K562 (cell line): ENCODE data around the gene MPV17L2. TPM values are rescaled to one million over a fixed set of nuclear protein-coding genes. Genes with fewer than 3 reads are reported as not detected.

Experiments used
- ARHGAP35 ChIP-seq: fragments of 450-650 bp; IDR thresholded peaks from 2 replicates; pipeline ENCODE4 v1.6.1; 2018; ENCODE audit not compliant: partially characterized antibody
- BDP1 ChIP-seq: IDR thresholded peaks from 3 replicates; pipeline ENCODE4 v1.6.1; 2011; ENCODE audit not compliant: insufficient read length, insufficient read depth
- BRCA1 ChIP-seq, 2 experiments: fragments of 450-650 bp in 1 of 2; sonication (generic) in 1 of 2; formaldehyde crosslinking in 1 of 2; IDR thresholded peaks; 2 replicates each; pipeline versions ENCODE4 v1.5.0 to v1.6.1; 2017 to 2020; ENCODE audit warnings: mild to moderate bottlenecking in 1 of 2, missing genetic modification reagents in 1 of 2
- C11orf30 ChIP-seq: fragments of 450-650 bp; IDR thresholded peaks from 2 replicates; pipeline ENCODE4 v1.6.1; 2016; ENCODE audit warnings: low read depth, mild to moderate bottlenecking
- COPS2 ChIP-seq: fragments of 450-650 bp; conservative IDR thresholded peaks from 2 replicates; pipeline ENCODE4 v1.6.1; 2016; ENCODE audit warnings: mild to moderate bottlenecking, moderate library complexity
- DACH1 ChIP-seq: fragments of 450-650 bp; IDR thresholded peaks from 2 replicates; pipeline ENCODE4 v1.6.1; 2018; ENCODE audit not compliant: partially characterized antibody
- EWSR1 ChIP-seq: fragments of 450-650 bp; IDR thresholded peaks from 2 replicates; pipeline ENCODE4 v1.6.1; 2018; ENCODE audit warnings: borderline replicate concordance, mild to moderate bottlenecking, low read depth, moderate library complexity; ENCODE audit not compliant: partially characterized antibody
- GATA2 ChIP-seq: sonication (generic); formaldehyde crosslinking; IDR thresholded peaks from 2 replicates; pipeline ENCODE4 v1.4.0; 2020; ENCODE audit warnings: mild to moderate bottlenecking, missing genetic modification reagents
- HDAC2 ChIP-seq: fragments of 450-650 bp; IDR thresholded peaks from 2 replicates; pipeline ENCODE4 v1.6.1; 2016; ENCODE audit warnings: mild to moderate bottlenecking
- IFI16 ChIP-seq: fragments of 250-450 bp; sonication (Bioruptor Pico); IDR thresholded peaks from 2 replicates; pipeline ENCODE4 v2.1.2; 2022; ENCODE audit warnings: mild to moderate bottlenecking, inconsistent platforms
- MIER1 ChIP-seq: fragments of 450-650 bp; IDR thresholded peaks from 2 replicates; pipeline ENCODE4 v1.6.1; 2016; ENCODE audit warnings: antibody characterized with exemption, mild to moderate bottlenecking, low read depth
- MTF1 ChIP-seq: fragments of 250-450 bp; sonication (Bioruptor Pico); IDR thresholded peaks from 2 replicates; pipeline ENCODE4 v1.9.0; 2021; ENCODE audit warnings: moderate library complexity, mild to moderate bottlenecking, inconsistent platforms, borderline replicate concordance
- NFIC ChIP-seq: fragments of 450-650 bp; IDR thresholded peaks from 2 replicates; pipeline ENCODE4 v1.6.1; 2017; ENCODE audit warnings: mild to moderate bottlenecking, inconsistent platforms
- POLR2A ChIP-seq: fragments of 450-650 bp; conservative IDR thresholded peaks from 2 replicates; pipeline ENCODE4 v1.6.1; 2016
- SUPT5H ChIP-seq: fragments of 450-650 bp; IDR thresholded peaks from 2 replicates; pipeline ENCODE4 v1.6.1; 2016
- TEAD1 ChIP-seq, 2 experiments: fragments of 450-650 bp in 1 of 2; sonication (generic) in 1 of 2; formaldehyde crosslinking; IDR thresholded peaks; 2 replicates each; pipeline versions ENCODE4 v1.4.0 to v1.8.0; 2020 to 2022; ENCODE audit warnings: mild to moderate bottlenecking in 2 of 2, missing genetic modification reagents in 1 of 2
- TEAD2 ChIP-seq: fragments of 450-650 bp; IDR thresholded peaks from 2 replicates; pipeline ENCODE4 v1.6.1; 2016; ENCODE audit warnings: missing genetic modification characterization, control low read depth, missing compliant biosample characterization
- ZFP36 ChIP-seq: fragments of 150-350 bp; IDR thresholded peaks from 2 replicates; pipeline ENCODE4 v1.6.1; 2018; ENCODE audit warnings: low read length, low read depth; ENCODE audit not compliant: partially characterized antibody
- ZFPM2 ChIP-seq: fragments of 250-450 bp; sonication (Bioruptor Pico); IDR thresholded peaks from 2 replicates; pipeline ENCODE4 v1.5.1; 2022; ENCODE audit warnings: mild to moderate bottlenecking
- ZNF263 ChIP-seq: sonication (generic); formaldehyde crosslinking; IDR thresholded peaks from 2 replicates; pipeline ENCODE4 v1.8.0; 2022; ENCODE audit warnings: mild to moderate bottlenecking, missing genetic modification reagents, borderline replicate concordance
- ZNF347 ChIP-seq: fragments of 450-650 bp; formaldehyde crosslinking; IDR thresholded peaks from 2 replicates; pipeline ENCODE4 v1.4.0; 2020; ENCODE audit warnings: low read depth, mild to moderate bottlenecking, moderate library complexity
- ZNF561 ChIP-seq: fragments of 450-650 bp; formaldehyde crosslinking; conservative IDR thresholded peaks from 2 replicates; pipeline ENCODE4 v1.4.0; 2020; ENCODE audit warnings: mild to moderate bottlenecking, moderate library complexity
- ZNF589 ChIP-seq: fragments of 200-800 bp; sonication (Bioruptor generic); IDR thresholded peaks from 2 replicates; pipeline ENCODE4 v1.6.1; 2016; ENCODE audit warnings: low read depth, missing genetic modification characterization, missing compliant biosample characterization
- ZNF76 ChIP-seq: fragments of 250-450 bp; sonication (Bioruptor Pico); IDR thresholded peaks from 2 replicates; pipeline ENCODE4 v1.4.0; 2020; ENCODE audit warnings: mild to moderate bottlenecking, moderate library complexity, borderline replicate concordance
- polyA plus RNA-seq, 8 experiments: library from polyadenylated mRNA; depleted of rRNA in 4 of 8; stranded (reverse) in 5 of 8; unstranded in 3 of 8; fragments of >200 nt; fragmentation: Nextera tagmentation in 2 of 8; fragmentation: Illumina TruSeq in 1 of 8; extraction: Ambion mirVana in 2 of 8; extraction: Trizol in 1 of 8; gene quantifications; 2 replicates each; pipeline versions ENCODE4 v1.2.1 to v1.2.3, GENCODE V29; 2011 to 2014; ENCODE audit warnings: inconsistent platforms in 1 of 8, missing spikeins in 1 of 8
- total RNA-seq, 7 experiments: library from RNA; depleted of rRNA in 6 of 7; stranded (reverse); fragments of >200 nt in 6 of 7; fragmentation: Illumina TruSeq in 2 of 7; extraction: Trizol in 2 of 7; gene quantifications; 2 replicates each; pipeline versions ENCODE4 v1.2.1 to v1.2.3, GENCODE V29; 2011 to 2021; ENCODE audit warnings: low replicate concordance in 1 of 7
- TF ChIP-seq, protein P1 (sequence below): sonication (generic); formaldehyde crosslinking; IDR thresholded peaks from 2 replicates; pipeline ENCODE4 v1.8.0; 2022; ENCODE audit warnings: mild to moderate bottlenecking, missing genetic modification reagents
- TF ChIP-seq, protein P2 (sequence below): sonication (generic); formaldehyde crosslinking; IDR thresholded peaks from 2 replicates; pipeline ENCODE4 v1.8.1; 2022; ENCODE audit warnings: missing genetic modification reagents

Gene MPV17L2
- total and polyA plus RNA-seq, 9 of the 15 experiments (the other 6 are each of a cell fraction or from before 2014, with no cell fraction given) = 10.6 to 60.2 (median 28.5) TPM

DNA sequence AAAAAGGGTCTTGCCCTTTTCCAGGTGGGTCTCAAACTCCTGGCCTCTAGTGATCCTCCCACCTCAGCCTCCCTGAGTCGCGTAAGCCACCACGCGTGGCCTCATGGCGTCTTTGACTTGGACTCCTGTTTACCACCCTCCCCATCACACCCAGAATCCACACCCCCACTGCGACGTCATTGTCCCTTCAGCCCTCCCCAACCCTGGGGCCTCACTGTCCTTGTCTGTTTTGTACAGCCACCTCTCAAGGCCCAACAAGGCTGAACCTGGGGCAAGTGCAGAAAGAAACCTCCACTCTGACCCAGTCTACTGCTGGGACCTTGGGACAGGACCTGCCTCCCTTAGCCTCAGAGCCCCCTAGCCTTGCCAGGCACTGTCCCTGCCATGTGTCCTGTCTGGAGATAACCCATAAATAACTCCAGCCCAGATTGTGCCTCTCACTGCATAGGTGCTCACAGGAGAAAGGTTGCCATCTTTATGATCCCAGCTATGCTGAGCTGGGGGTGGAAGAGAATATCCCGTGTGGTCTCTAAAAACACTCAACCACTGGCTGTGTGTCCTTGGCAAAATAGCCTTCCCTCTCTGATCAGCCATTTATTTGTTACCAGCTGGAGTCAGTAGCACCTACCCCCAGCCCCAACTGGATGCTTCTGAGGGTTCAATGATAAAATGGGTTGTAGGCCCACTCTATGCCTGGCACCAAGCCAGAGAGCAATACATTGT is 21.3 kb upstream of the MPV17L2 start (continued):
- TF ChIP-seq GATA2 (CRISPR knock-in tag) (no peak), ZFPM2 (no peak), COPS2 (no peak), POLR2A (peak; percentile 43; the same call in 1 of the 2 replicates), BDP1 (no peak), BRCA1 (IDR thresholded peaks at IDR 0.05) (no peak), BRCA1 (CRISPR knock-in tag; IDR thresholded peaks at IDR 0.05) (no peak), ZNF263 (CRISPR knock-in tag) (no peak), SUPT5H (peak; percentile 43; the same call in 1 of the 2 replicates), C11orf30 (no peak), MIER1 (0 out of 2 replicates have a peak, but pooled peaks have one; percentile 39), TEAD2 (tag) (no peak), HDAC2 (peak; percentile 58), ZNF347 (CRISPR knock-in tag) (no peak), NFIC (peak; percentile 84), ZNF76 (CRISPR knock-in tag) (no peak), TEAD1 (CRISPR knock-in tag; IDR thresholded peaks at IDR 0.05) (no peak), ZNF561 (CRISPR knock-in tag) (no peak), ZFP36 (peak; percentile 86), ZNF589 (CRISPR knock-in tag) (no peak), DACH1 (no peak), ARHGAP35 (no peak), EWSR1 (no peak), MTF1 (CRISPR knock-in tag) (no peak), IFI16 (CRISPR knock-in tag) (no peak)
- TF ChIP-seq, protein P1, sequence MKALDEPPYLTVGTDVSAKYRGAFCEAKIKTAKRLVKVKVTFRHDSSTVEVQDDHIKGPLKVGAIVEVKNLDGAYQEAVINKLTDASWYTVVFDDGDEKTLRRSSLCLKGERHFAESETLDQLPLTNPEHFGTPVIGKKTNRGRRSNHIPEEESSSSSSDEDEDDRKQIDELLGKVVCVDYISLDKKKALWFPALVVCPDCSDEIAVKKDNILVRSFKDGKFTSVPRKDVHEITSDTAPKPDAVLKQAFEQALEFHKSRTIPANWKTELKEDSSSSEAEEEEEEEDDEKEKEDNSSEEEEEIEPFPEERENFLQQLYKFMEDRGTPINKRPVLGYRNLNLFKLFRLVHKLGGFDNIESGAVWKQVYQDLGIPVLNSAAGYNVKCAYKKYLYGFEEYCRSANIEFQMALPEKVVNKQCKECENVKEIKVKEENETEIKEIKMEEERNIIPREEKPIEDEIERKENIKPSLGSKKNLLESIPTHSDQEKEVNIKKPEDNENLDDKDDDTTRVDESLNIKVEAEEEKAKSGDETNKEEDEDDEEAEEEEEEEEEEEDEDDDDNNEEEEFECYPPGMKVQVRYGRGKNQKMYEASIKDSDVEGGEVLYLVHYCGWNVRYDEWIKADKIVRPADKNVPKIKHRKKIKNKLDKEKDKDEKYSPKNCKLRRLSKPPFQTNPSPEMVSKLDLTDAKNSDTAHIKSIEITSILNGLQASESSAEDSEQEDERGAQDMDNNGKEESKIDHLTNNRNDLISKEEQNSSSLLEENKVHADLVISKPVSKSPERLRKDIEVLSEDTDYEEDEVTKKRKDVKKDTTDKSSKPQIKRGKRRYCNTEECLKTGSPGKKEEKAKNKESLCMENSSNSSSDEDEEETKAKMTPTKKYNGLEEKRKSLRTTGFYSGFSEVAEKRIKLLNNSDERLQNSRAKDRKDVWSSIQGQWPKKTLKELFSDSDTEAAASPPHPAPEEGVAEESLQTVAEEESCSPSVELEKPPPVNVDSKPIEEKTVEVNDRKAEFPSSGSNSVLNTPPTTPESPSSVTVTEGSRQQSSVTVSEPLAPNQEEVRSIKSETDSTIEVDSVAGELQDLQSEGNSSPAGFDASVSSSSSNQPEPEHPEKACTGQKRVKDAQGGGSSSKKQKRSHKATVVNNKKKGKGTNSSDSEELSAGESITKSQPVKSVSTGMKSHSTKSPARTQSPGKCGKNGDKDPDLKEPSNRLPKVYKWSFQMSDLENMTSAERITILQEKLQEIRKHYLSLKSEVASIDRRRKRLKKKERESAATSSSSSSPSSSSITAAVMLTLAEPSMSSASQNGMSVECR (CRISPR knock-in tag) = no peak
- TF ChIP-seq, protein P2, sequence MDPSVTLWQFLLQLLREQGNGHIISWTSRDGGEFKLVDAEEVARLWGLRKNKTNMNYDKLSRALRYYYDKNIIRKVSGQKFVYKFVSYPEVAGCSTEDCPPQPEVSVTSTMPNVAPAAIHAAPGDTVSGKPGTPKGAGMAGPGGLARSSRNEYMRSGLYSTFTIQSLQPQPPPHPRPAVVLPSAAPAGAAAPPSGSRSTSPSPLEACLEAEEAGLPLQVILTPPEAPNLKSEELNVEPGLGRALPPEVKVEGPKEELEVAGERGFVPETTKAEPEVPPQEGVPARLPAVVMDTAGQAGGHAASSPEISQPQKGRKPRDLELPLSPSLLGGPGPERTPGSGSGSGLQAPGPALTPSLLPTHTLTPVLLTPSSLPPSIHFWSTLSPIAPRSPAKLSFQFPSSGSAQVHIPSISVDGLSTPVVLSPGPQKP (CRISPR knock-in tag) = no peak
